AML-193 (cell line): Measurements from ENCODE around the gene TFPT.

ENCODE experiments used
- DNase-seq, 2 experiments: peaks; one replicate each; lab custom pipeline; 2025; lab: John Stamatoyannopoulos, UW

TFPT gene

GRCh38 chr19:54149021-54149812 lies 33.8 kb upstream of the TFPT start:
- no peak for DNase-seq

- no peak for DNase-seq
These were observed 32.7 kb upstream of the TFPT start for GRCh38 chr19:54148158-54148557.

- no peak for DNase-seq
These were observed 32.2 kb upstream of the TFPT start for GRCh38 chr19:54147676-54148075.

- DNase-seq = no peak
These were observed 30.2 kb upstream of the TFPT start for GRCh38 chr19:54145541-54146158.

GRCh38 chr19:54142166-54142780 lies 26.8 kb upstream of the TFPT start:
- DNase-seq = no peak

- no peak for DNase-seq
These were observed 25.9 kb upstream of the TFPT start for GRCh38 chr19:54141356-54141755.

GRCh38 chr19:54138489-54139256 lies 23.2 kb upstream of the TFPT start:
- no peak for DNase-seq

- DNase-seq = no peak
These were observed 22.4 kb upstream of the TFPT start, which contains the start of gene CNOT3 for GRCh38 chr19:54137699-54138488. CNOT3 (plus strand) TSS chr19:54137762; CDS start chr19:54142979, 5,217 bp downstream.

GRCh38 chr19:54136864-54137698 lies 21.6 kb upstream of the TFPT start:
- peak; percentile 99 to 100 for DNase-seq

- DNase-seq = peak in 1 of 2 experiments; percentile 50
These were observed 20.8 kb upstream of the TFPT start for GRCh38 chr19:54136086-54136863.

GRCh38 chr19:54133957-54134590 lies 18.6 kb upstream of the TFPT start:
- DNase-seq = no peak

- DNase-seq = peak in 1 of 2 experiments; percentile 2
These were observed 18.0 kb upstream of the TFPT start for GRCh38 chr19:54133312-54133956.

GRCh38 chr19:54129617-54129996 lies 14.2 kb upstream of the TFPT start:
- DNase-seq = no peak

- no peak for DNase-seq
These were observed 13.5 kb upstream of the TFPT start for GRCh38 chr19:54128796-54129616.

GRCh38 chr19:54128441-54128725 lies 12.9 kb upstream of the TFPT start:
- DNase-seq = no peak

GRCh38 chr19:54127688-54128440 lies 12.4 kb upstream of the TFPT start:
- no peak for DNase-seq

GRCh38 chr19:54125713-54126112 lies 10.3 kb upstream of the TFPT start:
- DNase-seq = no peak
